ENCODE measurements around the gene ACTL7B.

DNA sequence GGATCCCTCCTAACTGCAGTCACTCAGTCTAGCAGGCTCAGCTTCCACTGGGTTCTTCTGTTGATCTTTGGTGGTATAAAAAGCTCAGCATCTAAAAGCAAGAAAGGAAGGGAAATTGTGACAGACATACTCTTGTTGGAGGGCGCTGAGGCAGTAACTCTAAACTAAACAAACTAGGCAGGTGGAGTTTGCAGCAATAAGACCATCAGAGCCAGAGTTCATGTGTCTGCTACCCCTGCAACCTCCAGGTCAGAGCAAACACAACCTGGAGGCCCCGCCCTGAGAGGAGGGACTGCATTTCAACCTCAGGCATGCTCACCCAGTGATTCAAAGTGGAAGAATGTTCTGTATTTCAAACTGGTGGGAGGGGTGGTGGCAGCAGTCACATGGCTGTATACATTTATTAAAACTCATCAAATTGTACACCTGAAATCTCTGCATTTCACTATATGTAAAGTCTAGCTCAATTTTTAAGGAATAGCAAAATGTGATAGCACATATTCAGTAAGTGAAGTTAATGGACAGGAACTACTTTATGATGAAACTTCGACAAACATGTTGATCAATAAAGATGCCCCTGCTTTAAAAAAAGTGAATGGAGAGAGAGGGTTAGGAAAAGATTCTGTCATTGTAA is 13.4 kb upstream of the ACTL7B start:
- TF ChIP-seq, protein P1, sequence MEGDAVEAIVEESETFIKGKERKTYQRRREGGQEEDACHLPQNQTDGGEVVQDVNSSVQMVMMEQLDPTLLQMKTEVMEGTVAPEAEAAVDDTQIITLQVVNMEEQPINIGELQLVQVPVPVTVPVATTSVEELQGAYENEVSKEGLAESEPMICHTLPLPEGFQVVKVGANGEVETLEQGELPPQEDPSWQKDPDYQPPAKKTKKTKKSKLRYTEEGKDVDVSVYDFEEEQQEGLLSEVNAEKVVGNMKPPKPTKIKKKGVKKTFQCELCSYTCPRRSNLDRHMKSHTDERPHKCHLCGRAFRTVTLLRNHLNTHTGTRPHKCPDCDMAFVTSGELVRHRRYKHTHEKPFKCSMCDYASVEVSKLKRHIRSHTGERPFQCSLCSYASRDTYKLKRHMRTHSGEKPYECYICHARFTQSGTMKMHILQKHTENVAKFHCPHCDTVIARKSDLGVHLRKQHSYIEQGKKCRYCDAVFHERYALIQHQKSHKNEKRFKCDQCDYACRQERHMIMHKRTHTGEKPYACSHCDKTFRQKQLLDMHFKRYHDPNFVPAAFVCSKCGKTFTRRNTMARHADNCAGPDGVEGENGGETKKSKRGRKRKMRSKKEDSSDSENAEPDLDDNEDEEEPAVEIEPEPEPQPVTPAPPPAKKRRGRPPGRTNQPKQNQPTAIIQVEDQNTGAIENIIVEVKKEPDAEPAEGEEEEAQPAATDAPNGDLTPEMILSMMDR (conservative IDR thresholded peaks at IDR 0.05) = no peak
- TF ChIP-seq EZH2 (IDR thresholded peaks at IDR 0.05; ENCODE audit: low read depth) = no peak
